SU-DHL-6 (cell line): ENCODE results near the gene SMIM8.

Source experiments
- H2AFZ ChIP-seq: fragments of 200-600 bp; sonication (generic); 2 replicates; pipeline ENCODE4 v1.6.1; 2014; ENCODE audit warnings: low read depth, mild to moderate bottlenecking, moderate library complexity, mixed read lengths, antibody characterized with exemption, low read length; ENCODE audit not compliant: severe bottlenecking
- H3F3A ChIP-seq: fragments of 200-600 bp; shearing (Covaris generic); 2 replicates; pipeline ENCODE4 v1.6.0; 2016; ENCODE audit warnings: antibody characterized with exemption, mild to moderate bottlenecking; ENCODE audit not compliant: insufficient read depth
- H3K27ac ChIP-seq: fragments of 200-600 bp; sonication (generic); 2 replicates; pipeline ENCODE4 v1.5.1; 2016; ENCODE audit warnings: low read depth, mild to moderate bottlenecking, low read length, moderate library complexity, mixed read lengths
- H3K27me3 ChIP-seq: fragments of 200-600 bp; sonication (generic), shearing (Covaris generic); 2 replicates; pipeline ENCODE4 v1.6.0; 2014; ENCODE audit warnings: mild to moderate bottlenecking, low read length
- H3K36me3 ChIP-seq: fragments of 200-600 bp; sonication (generic); 2 replicates; pipeline ENCODE4 v1.6.1; 2014; ENCODE audit warnings: mild to moderate bottlenecking, low read length, mixed read lengths
- H3K4me2 ChIP-seq: fragments of 300-600, 200-600 bp; shearing (Covaris generic), sonication (generic); 2 replicates; pipeline ENCODE4 v1.6.0; 2014; ENCODE audit warnings: low read length, low read depth, mild to moderate bottlenecking; ENCODE audit not compliant: poor library complexity, severe bottlenecking
- H3K4me3 ChIP-seq: fragments of 200-600 bp; sonication (generic); 2 replicates; pipeline ENCODE4 v1.5.1; 2014; ENCODE audit warnings: antibody characterized with exemption, low read length, mild to moderate bottlenecking, mixed read lengths; ENCODE audit not compliant: insufficient read depth, poor library complexity, severe bottlenecking
- H3K79me2 ChIP-seq: fragments of 200-600 bp; sonication (generic); 2 replicates; pipeline ENCODE4 v1.6.1; 2014; ENCODE audit warnings: mild to moderate bottlenecking, low read length, moderate library complexity; ENCODE audit not compliant: insufficient read depth
- H3K9ac ChIP-seq: fragments of 200-600 bp; sonication (generic); 2 replicates; pipeline ENCODE4 v1.7.0; 2014; ENCODE audit warnings: mild to moderate bottlenecking, low read length
- H3K9me2 ChIP-seq: fragments of 200-600 bp; sonication (generic); replicated peaks from 2 replicates; pipeline ENCODE4 v1.6.1; 2014; ENCODE audit warnings: low read length; ENCODE audit not compliant: insufficient read depth
- H3K9me3 ChIP-seq: fragments of 200-600 bp; sonication (generic); 2 replicates; pipeline ENCODE4 v1.6.1; 2014; ENCODE audit warnings: low read length, mixed read lengths; ENCODE audit not compliant: insufficient read depth
- H4K20me1 ChIP-seq: fragments of 200-600 bp; sonication (generic); 2 replicates; pipeline ENCODE4 v1.6.1; 2014; ENCODE audit warnings: low read depth, mild to moderate bottlenecking, antibody characterized with exemption, low read length, moderate library complexity, mixed read lengths
- CTCF ChIP-seq: fragments of 200-600 bp; sonication (generic); IDR thresholded peaks from one replicate; pipeline ENCODE4 v1.5.1; 2017; ENCODE audit warnings: antibody characterized with exemption, mild to moderate bottlenecking, low read length, moderate library complexity; ENCODE audit not compliant: insufficient read depth, poor library complexity, severe bottlenecking
- EZH2phosphoT487 ChIP-seq: fragments of 200-600 bp; sonication (generic), shearing (Covaris generic); conservative IDR thresholded peaks from 2 replicates; pipeline ENCODE4 v1.6.1; 2018; ENCODE audit warnings: mild to moderate bottlenecking, antibody characterized with exemption, low read length, moderate library complexity, mixed read lengths

The SMIM8 gene

GRCh38 chr6:87282743-87283142 lies 39.6 kb upstream of the SMIM8 start:
- no peak for TF ChIP-seq EZH2phosphoT487
- TF ChIP-seq CTCF: no peak
- Histone ChIP-seq H3K4me2 (no peak overlapping the region), H3F3A (no peaks in the 10 kb centered on the region), H3K9me3 (no peaks in the 10 kb centered on the region), H3K27me3 (no peaks in the 10 kb centered on the region), H3K36me3 (no peaks in the 10 kb centered on the region), H4K20me1 (no peaks in the 10 kb centered on the region), H2AFZ (no peak overlapping the region), H3K9me2 (no peaks in the 10 kb centered on the region), H3K79me2 (no peaks in the 10 kb centered on the region), H3K9ac (no peak overlapping the region), H3K27ac (no peak overlapping the region), H3K4me3 (no peak overlapping the region)

GRCh38 chr6:87283461-87283860 lies 38.9 kb upstream of the SMIM8 start:
- TF ChIP-seq EZH2phosphoT487: no peak
- no peak for TF ChIP-seq CTCF
- Histone ChIP-seq H3K27me3 (no peaks in the 10 kb centered on the region), H3K79me2 (no peaks in the 10 kb centered on the region), H3K4me3 (no peak overlapping the region), H3K9ac (no peak overlapping the region), H4K20me1 (no peaks in the 10 kb centered on the region), H3K9me2 (no peaks in the 10 kb centered on the region), H2AFZ (no peak overlapping the region), H3K4me2 (no peak overlapping the region), H3F3A (no peaks in the 10 kb centered on the region), H3K36me3 (no peaks in the 10 kb centered on the region), H3K9me3 (no peaks in the 10 kb centered on the region), H3K27ac (no peak overlapping the region)

- H3K36me3 ChIP-seq: no peaks in the 10 kb centered on the region
- H3F3A ChIP-seq: no peaks in the 10 kb centered on the region
- no peak overlapping the region for H2AFZ ChIP-seq
- no peaks in the 10 kb centered on the region for H3K27me3 ChIP-seq
- H3K9me3 ChIP-seq: no peaks in the 10 kb centered on the region
- no peaks in the 10 kb centered on the region for H4K20me1 ChIP-seq
- no peaks in the 10 kb centered on the region for H3K79me2 ChIP-seq
- no peak overlapping the region for H3K27ac ChIP-seq
- no peak overlapping the region for H3K9ac ChIP-seq
- TF ChIP-seq EZH2phosphoT487 (no peak), CTCF (no peak)
- H3K9me2 ChIP-seq: no peaks in the 10 kb centered on the region
- no peak overlapping the region for H3K4me2 ChIP-seq
- H3K4me3 ChIP-seq: no peak overlapping the region
Observed at GRCh38 chr6:87287251-87287650, 35.1 kb upstream of the SMIM8 start.
